H1 (cell line): ENCODE results near the gene CRK. TPM values are rescaled to one million over a fixed set of nuclear protein-coding genes. Genes with fewer than 3 reads are reported as not detected.

Experiments used
- CTCF ChIA-PET: fragments of 300-600 bp; sonication (Branson Sonifier 250); formaldehyde crosslinking; loops from one replicate; lab custom pipeline; 2021; ENCODE audit not compliant: partially characterized antibody; lab: Charles Lee
- POLR2A ChIA-PET: fragments of 300-600 bp; sonication (Branson Sonifier 250); formaldehyde crosslinking; loops from one replicate; lab custom pipeline; 2021; ENCODE audit warnings: inconsistent platforms; ENCODE audit not compliant: partially characterized antibody; lab: Charles Lee
- DNase-seq, 2 experiments: peaks; one replicate each; pipeline versions ENCODE4 v3.0.0 to v3.0.0-alpha.2; 2010 to 2022; ENCODE audit warnings: low spot score in 2 of 2, low read depth in 1 of 2, mixed read lengths in 1 of 2
- FAIRE-seq: peaks from 2 replicates; lab custom pipeline; 2011; peaks lifted over from hg19 to GRCh38; lab: Jason Lieb, UNC
- H2AFZ ChIP-seq: 2 replicates; pipeline ENCODE4 v1.8.1; 2012; ENCODE audit warnings: low read length, inconsistent platforms
- H2AK5ac ChIP-seq: 2 replicates; pipeline ENCODE4 v1.6.1; 2013; ENCODE audit warnings: low read depth, low read length
- H2BK120ac ChIP-seq: replicated peaks from 2 replicates; pipeline ENCODE3; 2013; ENCODE audit warnings: low read depth, low read length, inconsistent platforms
- H2BK12ac ChIP-seq: 2 replicates; pipeline ENCODE4 v1.6.1; 2013; ENCODE audit warnings: low read depth, low read length
- H2BK15ac ChIP-seq: 2 replicates; pipeline ENCODE4 v1.6.1; 2013; ENCODE audit warnings: low read length
- H2BK20ac ChIP-seq: 2 replicates; pipeline ENCODE4 v1.6.1; 2013; ENCODE audit warnings: low read length
- H2BK5ac ChIP-seq: 2 replicates; pipeline ENCODE4 v1.6.1; 2013; ENCODE audit warnings: low read depth, low read length
- H3K14ac ChIP-seq: 2 replicates; pipeline ENCODE4 v1.6.1; 2013; ENCODE audit warnings: inconsistent platforms; ENCODE audit not compliant: insufficient read length
- H3K18ac ChIP-seq: 2 replicates; pipeline ENCODE4 v1.6.1; 2013; ENCODE audit warnings: low read length; ENCODE audit errors: extremely low read depth
- H3K23ac ChIP-seq: 2 replicates; pipeline ENCODE4 v1.6.1; 2013; ENCODE audit warnings: inconsistent platforms; ENCODE audit not compliant: insufficient read length
- H3K23me2 ChIP-seq: 2 replicates; pipeline ENCODE4 v1.6.1; 2013; ENCODE audit warnings: low read depth, low read length
- H3K27ac ChIP-seq: 2 replicates; pipeline ENCODE4 v1.6.1; 2011; ENCODE audit warnings: low read depth, low read length, inconsistent platforms
- H3K27me3 ChIP-seq, 4 experiments: replicated peaks in 1 of 4; 1 replicate in 1 of 4; 2 replicates in 3 of 4; pipeline versions ENCODE4 v1.6.1 to v1.8.1; 2011 to 2013; ENCODE audit warnings: low read length in 3 of 4, mild to moderate bottlenecking in 3 of 4, inconsistent platforms in 2 of 4, mixed read lengths in 2 of 4, moderate library complexity in 1 of 4; ENCODE audit not compliant: control insufficient read depth in 3 of 4, insufficient read depth in 3 of 4; ENCODE audit errors: extremely low read depth in 1 of 4
- H3K36me3 ChIP-seq, 4 experiments: 2 replicates each; pipeline versions ENCODE4 v1.6.1 to v1.8.1; 2011 to 2013; ENCODE audit warnings: mild to moderate bottlenecking in 4 of 4, low read length in 3 of 4, moderate library complexity in 2 of 4, control low read depth in 1 of 4, inconsistent platforms in 1 of 4; ENCODE audit not compliant: insufficient read depth in 4 of 4, control insufficient read depth in 2 of 4
- H3K4ac ChIP-seq: replicated peaks from 2 replicates; pipeline ENCODE3; 2013; ENCODE audit warnings: low read length, low read depth, mixed read lengths, inconsistent platforms; ENCODE audit not compliant: insufficient read length
- H3K4me1 ChIP-seq, 4 experiments: replicated peaks in 1 of 4; 1 replicate in 1 of 4; 2 replicates in 3 of 4; pipeline versions ENCODE4 v1.6.1 to v1.8.1; 2011 to 2013; ENCODE audit warnings: low read length in 3 of 4, inconsistent platforms in 2 of 4, mixed read lengths in 1 of 4; ENCODE audit not compliant: insufficient read depth in 4 of 4, control insufficient read depth in 3 of 4
- H3K4me2 ChIP-seq, 2 experiments: 2 replicates each; pipeline versions ENCODE4 v1.6.1 to v1.8.1; 2011 to 2013; ENCODE audit warnings: low read depth in 2 of 2, low read length in 2 of 2, control low read depth in 1 of 2, inconsistent platforms in 1 of 2, mild to moderate bottlenecking in 1 of 2; ENCODE audit not compliant: insufficient read depth in 1 of 2
- H3K4me3 ChIP-seq, 4 experiments: fragments of 200-600, 300-600 bp in 1 of 4; sonication (generic), shearing (Covaris generic), sonication (Bioruptor Twin) in 1 of 4; 2 replicates each; pipeline versions ENCODE4 v1.5.1 to v1.8.1; 2011 to 2016; ENCODE audit warnings: low read length in 4 of 4, low read depth in 3 of 4, control low read depth in 2 of 4, inconsistent platforms in 2 of 4, mild to moderate bottlenecking in 2 of 4, mixed read lengths in 1 of 4, moderate library complexity in 1 of 4; ENCODE audit not compliant: insufficient read depth in 2 of 4; ENCODE audit errors: extremely low read depth in 1 of 4
- H3K56ac ChIP-seq: replicated peaks from 2 replicates; pipeline ENCODE3; 2013; ENCODE audit warnings: low read depth, mild to moderate bottlenecking, mixed read lengths, low read length, inconsistent platforms; ENCODE audit not compliant: insufficient read length
- H3K79me1 ChIP-seq: 2 replicates; pipeline ENCODE4 v1.6.1; 2013; ENCODE audit warnings: low read depth, low read length, control low read depth
- H3K79me2 ChIP-seq, 2 experiments: 2 replicates each; pipeline versions ENCODE4 v1.6.1 to v1.8.1; 2012 to 2013; ENCODE audit warnings: low read length in 2 of 2, mild to moderate bottlenecking in 2 of 2, inconsistent platforms in 1 of 2; ENCODE audit not compliant: insufficient read depth in 2 of 2, control insufficient read depth in 1 of 2
- H3K9ac ChIP-seq, 4 experiments: replicated peaks in 1 of 4; 1 replicate in 1 of 4; 2 replicates in 3 of 4; pipeline versions ENCODE4 v1.6.1 to v1.8.1; 2011 to 2013; ENCODE audit warnings: low read depth in 3 of 4, low read length in 3 of 4, control low read depth in 2 of 4, mild to moderate bottlenecking in 2 of 4, moderate library complexity in 2 of 4, inconsistent platforms in 1 of 4; ENCODE audit errors: extremely low read depth in 1 of 4
- H3K9me3 ChIP-seq, 2 experiments: 2 replicates each; pipeline versions ENCODE4 v1.6.1 to v1.8.1; 2012 to 2013; ENCODE audit warnings: mild to moderate bottlenecking in 2 of 2, moderate library complexity in 2 of 2, control low read depth in 1 of 2, inconsistent platforms in 1 of 2, low read depth in 1 of 2, low read length in 1 of 2, mixed read lengths in 1 of 2; ENCODE audit not compliant: insufficient read depth in 2 of 2
- H4K20me1 ChIP-seq, 2 experiments: replicated peaks in 1 of 2; 2 replicates each; pipeline versions ENCODE3 to v1.8.1; 2011 to 2013; ENCODE audit warnings: inconsistent platforms in 2 of 2, low read length in 2 of 2, mild to moderate bottlenecking in 1 of 2; ENCODE audit not compliant: insufficient read depth in 2 of 2, control insufficient read depth in 1 of 2
- H4K5ac ChIP-seq: 2 replicates; pipeline ENCODE4 v1.6.1; 2013; ENCODE audit warnings: low read length, low read depth, mixed read lengths, inconsistent platforms; ENCODE audit not compliant: insufficient read length
- H4K8ac ChIP-seq: 2 replicates; pipeline ENCODE4 v1.8.0; 2013; ENCODE audit warnings: mild to moderate bottlenecking, moderate library complexity, low read length, inconsistent platforms; ENCODE audit not compliant: insufficient read depth; ENCODE audit errors: extremely low read depth
- H4K91ac ChIP-seq: replicated peaks from 2 replicates; pipeline ENCODE3; 2013; ENCODE audit warnings: low read length, mixed read lengths, inconsistent platforms; ENCODE audit not compliant: insufficient read length
- POLR2AphosphoS5 ChIP-seq: IDR thresholded peaks from 2 replicates; pipeline ENCODE4 v1.6.1; 2011; ENCODE audit warnings: low read depth, low read length
- TAF1 ChIP-seq: IDR thresholded peaks from 2 replicates; pipeline ENCODE4 v1.6.1; 2011; ENCODE audit warnings: mild to moderate bottlenecking, low read depth, low read length
- WGBS, 2 experiments: shearing (Covaris generic) in 1 of 2; methylation state at CpG; one replicate each; pipeline versions ENCODE4 v1.1.6 to v1.1.7; 2013 to 2015; ENCODE audit warnings: low lambda C conversion rate in 2 of 2, mixed read lengths in 2 of 2, inconsistent platforms in 1 of 2, low coverage in 1 of 2, missing lambda C conversion rate in 1 of 2; ENCODE audit not compliant: insufficient replicate concordance in 2 of 2, insufficient coverage in 1 of 2, insufficient read length in 1 of 2; ENCODE audit errors: extremely low coverage in 1 of 2, missing lambda C conversion rate in 1 of 2; 5-methylcytosine and 5-hydroxymethylcytosine counted together
- polyA plus RNA-seq, 7 experiments: library from polyadenylated mRNA; depleted of rRNA in 3 of 7; stranded (reverse) in 5 of 7; unstranded in 2 of 7; fragments of >200 nt in 5 of 7; fragments of 200-250 nt in 2 of 7; gene quantifications; 1 replicate in 5 of 7; 2 replicates in 1 of 7; 4 replicates in 1 of 7; pipeline versions ENCODE4 v1.2.1 to v1.2.3, GENCODE V29; 2011 to 2013; ENCODE audit warnings: missing spikeins in 2 of 7, mixed read lengths in 2 of 7
- total RNA-seq: library from RNA; stranded (reverse); fragmentation: NEBNext Ultra II Directional; extraction: Animal tissue kit (Norgen Biotek cat#: 25700); gene quantifications from 2 replicates; pipeline ENCODE4 v1.2.1, GENCODE V29; 2021

CRK gene
- total and polyA plus RNA-seq, 2 of the 8 experiments (the other 6 are each of a cell fraction or from before 2014, with no cell fraction given) = 32.8 to 57.1 TPM

DNA sequence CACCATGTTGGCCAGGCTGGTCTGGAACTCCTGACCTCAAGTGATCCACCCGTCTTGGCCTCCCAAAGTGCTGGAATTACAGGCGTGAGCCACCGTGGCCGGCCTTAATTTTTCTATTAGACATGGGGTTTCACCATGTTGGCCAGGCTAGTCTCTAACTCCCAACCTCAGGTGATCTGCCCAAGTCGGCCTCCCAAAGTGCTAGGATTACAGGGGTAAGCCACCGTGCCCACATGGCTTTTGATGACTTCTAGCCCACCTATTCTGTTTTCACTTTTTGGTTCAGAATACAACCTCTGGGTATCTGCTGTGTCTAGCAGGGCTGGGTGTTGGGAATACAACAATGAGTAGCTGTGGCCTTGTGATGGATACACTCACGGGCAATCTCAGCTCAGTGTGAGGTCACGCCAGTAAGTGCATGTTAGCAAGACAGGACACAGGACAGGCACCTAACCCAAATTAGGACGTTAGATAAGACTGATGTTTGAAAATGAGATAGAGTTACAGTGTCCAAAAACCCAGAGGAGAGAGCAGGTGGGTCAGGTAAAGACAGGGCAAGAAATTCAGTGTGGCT lies 41.9 kb downstream of the CRK start:
- no peak overlapping the region for H3K23ac ChIP-seq
- ChIA-PET CTCF (interaction anchor here (0.6 to 2.3 kb wide), 6 partner anchors 10 to 155 kb away, joined by 3 to 6 read pairs (median 4); partner anchors contain the start of gene INPP5K), POLR2A (interaction anchor here (0.6 to 2.8 kb wide), 13 partner anchors 9 to 81 kb away, joined by 3 to 16 read pairs (median 4); partner anchors contain the start of gene YWHAE)
- H3K18ac ChIP-seq = no peak overlapping the region
- no peak overlapping the region for H2BK120ac ChIP-seq
- H3K4me1 ChIP-seq = no peaks in the 10 kb centered on the region
- no peak overlapping the region for H3K14ac ChIP-seq
- no peak overlapping the region for H2BK12ac ChIP-seq
- H3K9me3 ChIP-seq = no peaks in the 10 kb centered on the region
- no peaks in the 10 kb centered on the region for H3K79me2 ChIP-seq
- H3K4ac ChIP-seq = no peak overlapping the region
- no peak overlapping the region for H4K5ac ChIP-seq
- DNase-seq (no peak), FAIRE-seq (no peak)
- H3K27ac ChIP-seq = no peak overlapping the region
- no peak overlapping the region for H4K91ac ChIP-seq
- no peak overlapping the region for H2AFZ ChIP-seq
- 85% methylated on average over 9 of the region's 9 CpGs; no CpG with 5 or more reads in 1 of the 2 experiments for WGBS, 2 experiments
- H3K4me3 ChIP-seq = no peak overlapping the region
- H2BK5ac ChIP-seq = no peak overlapping the region
- TF ChIP-seq POLR2AphosphoS5 (0 out of 2 replicates have a peak, but pooled peaks have one; percentile 8), TAF1 (no peak)
- H3K23me2 ChIP-seq = no peaks in the 10 kb centered on the region; the same call in 1 of the 2 replicates
- H2BK15ac ChIP-seq = no peak overlapping the region
- H2BK20ac ChIP-seq = no peak overlapping the region
- H3K79me1 ChIP-seq = no peaks in the 10 kb centered on the region
- H3K4me2 ChIP-seq = no peak overlapping the region
- no peak overlapping the region for H4K8ac ChIP-seq
- no peak overlapping the region for H2AK5ac ChIP-seq
- H3K36me3 ChIP-seq = no peaks in the 10 kb centered on the region
- no peaks in the 10 kb centered on the region for H3K27me3 ChIP-seq
- no peak overlapping the region for H3K9ac ChIP-seq
- H4K20me1 ChIP-seq = peaks cover 0 to 1% of the 10 kb centered on the region in 2 experiments
- H3K56ac ChIP-seq = no peak overlapping the region
